Measurements from ENCODE around the gene CARNS1. TPM values are rescaled to one million over a fixed set of nuclear protein-coding genes. Genes with fewer than 3 reads are reported as not detected.

Gene CARNS1
- total RNA-seq, 6 donors from 2014 or later = 0.49 to 4.2 (median 0.89) TPM

DNA sequence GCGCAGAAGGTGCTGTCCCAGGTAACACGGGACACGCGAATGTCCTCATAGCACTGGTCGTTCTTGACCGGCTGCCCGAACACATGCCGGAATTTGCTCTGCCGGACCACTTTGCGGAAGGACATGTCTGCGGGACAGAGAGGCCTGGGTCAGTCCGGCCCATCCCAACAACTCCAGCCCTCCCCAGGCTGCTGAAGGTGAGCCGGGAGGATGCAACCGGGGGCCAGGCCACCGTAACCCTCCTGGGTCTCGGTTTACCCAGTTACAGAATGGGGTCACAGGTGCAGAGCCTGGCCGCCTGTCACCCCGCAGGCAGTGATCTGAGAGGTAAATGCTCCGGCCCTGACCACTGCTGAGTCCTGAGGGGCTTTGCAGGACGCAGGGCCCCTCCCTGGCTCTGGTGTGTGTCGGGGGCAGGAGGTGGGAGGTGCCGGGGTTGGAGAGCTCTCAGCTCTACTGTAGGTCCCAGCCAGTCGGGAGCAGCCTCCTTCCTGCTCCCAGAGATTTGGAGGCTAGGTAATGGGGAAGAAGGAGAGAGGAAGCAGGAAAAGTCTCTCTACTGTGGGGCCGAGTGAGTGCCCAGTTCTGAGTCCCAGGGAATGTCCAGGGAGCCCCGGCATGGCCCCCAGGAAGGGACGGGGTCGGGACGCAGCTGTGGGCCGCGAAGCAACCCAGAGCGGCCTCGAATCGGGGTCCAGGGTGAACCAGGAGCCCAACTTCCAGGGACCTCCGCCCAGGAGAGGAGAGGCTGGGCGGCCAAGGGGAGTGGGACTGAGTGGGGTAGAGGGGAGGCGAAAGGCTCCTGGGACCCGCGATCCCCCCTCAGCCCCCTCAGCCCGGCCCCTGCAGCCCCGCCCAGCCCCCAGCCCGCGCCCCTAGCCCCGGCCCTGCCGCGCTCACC lies 27.3 kb downstream of the CARNS1 start:
- H3K9me3 ChIP-seq = no peaks in the 10 kb centered on the region
- TF ChIP-seq POLR2AphosphoS5 (IDR thresholded peaks at IDR 0.05) (no peak), EP300 (IDR thresholded peaks at IDR 0.05) (no peak), POLR2A (IDR thresholded peaks at IDR 0.05) (no peak)
- TF ChIP-seq, protein P1, sequence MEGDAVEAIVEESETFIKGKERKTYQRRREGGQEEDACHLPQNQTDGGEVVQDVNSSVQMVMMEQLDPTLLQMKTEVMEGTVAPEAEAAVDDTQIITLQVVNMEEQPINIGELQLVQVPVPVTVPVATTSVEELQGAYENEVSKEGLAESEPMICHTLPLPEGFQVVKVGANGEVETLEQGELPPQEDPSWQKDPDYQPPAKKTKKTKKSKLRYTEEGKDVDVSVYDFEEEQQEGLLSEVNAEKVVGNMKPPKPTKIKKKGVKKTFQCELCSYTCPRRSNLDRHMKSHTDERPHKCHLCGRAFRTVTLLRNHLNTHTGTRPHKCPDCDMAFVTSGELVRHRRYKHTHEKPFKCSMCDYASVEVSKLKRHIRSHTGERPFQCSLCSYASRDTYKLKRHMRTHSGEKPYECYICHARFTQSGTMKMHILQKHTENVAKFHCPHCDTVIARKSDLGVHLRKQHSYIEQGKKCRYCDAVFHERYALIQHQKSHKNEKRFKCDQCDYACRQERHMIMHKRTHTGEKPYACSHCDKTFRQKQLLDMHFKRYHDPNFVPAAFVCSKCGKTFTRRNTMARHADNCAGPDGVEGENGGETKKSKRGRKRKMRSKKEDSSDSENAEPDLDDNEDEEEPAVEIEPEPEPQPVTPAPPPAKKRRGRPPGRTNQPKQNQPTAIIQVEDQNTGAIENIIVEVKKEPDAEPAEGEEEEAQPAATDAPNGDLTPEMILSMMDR (IDR thresholded peaks at IDR 0.05) = no peak
- WGBS, 2 donors = 18 to 38% methylated on average over 20 to 39 of the region's 45 CpGs
- peak overlapping the region; percentile 80 to 95 (median 91) for H3K4me3 ChIP-seq
- no peaks in the 10 kb centered on the region for H3K27me3 ChIP-seq
- H3K4me1 ChIP-seq = peaks cover 20 to 49% (median 29%) of the 10 kb centered on the region in 4 donors
- peaks cover 0 to 44% (median 33%) of the 10 kb centered on the region in 4 donors for H3K36me3 ChIP-seq
- ATAC-seq (ENCODE audit: low FRiP score in 2 of 2) (peak in 1 of 2 donors; percentile 1), DNase-seq (no peak)
- H3K27ac ChIP-seq = peak overlapping the region; percentile 91 to 97 (median 95)

DNA sequence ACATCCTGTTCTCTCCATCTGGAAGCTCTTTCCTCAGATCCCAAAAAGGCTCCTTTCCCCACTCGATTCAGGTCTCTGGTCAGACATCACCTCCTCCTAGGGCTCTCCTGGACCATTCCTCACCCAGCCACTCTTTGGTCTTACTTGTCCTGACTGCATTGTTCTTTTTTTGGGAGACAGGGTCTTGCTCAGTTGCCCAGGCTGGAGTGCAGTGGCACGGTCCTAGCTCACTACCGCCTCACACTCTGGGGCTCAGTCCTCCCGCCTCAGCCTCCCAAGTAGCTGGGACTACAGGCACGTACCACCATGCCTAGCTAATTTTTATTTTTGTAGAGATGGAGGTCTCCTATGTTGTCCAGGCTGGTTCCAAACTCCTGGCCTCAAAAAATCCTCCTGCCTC lies 30.0 kb downstream of the CARNS1 start:
- ATAC-seq (ENCODE audit: low FRiP score in 2 of 2) = no peak
- 76 to 98% methylated on average over 5 of the region's 5 CpGs for WGBS, 2 donors
- Histone ChIP-seq H3K27me3 (no peaks in the 10 kb centered on the region), H3K4me1 (peaks cover 12 to 30% (median 23%) of the 10 kb centered on the region in 4 donors), H3K9me3 (no peaks in the 10 kb centered on the region), H3K4me3 (no peak overlapping the region), H3K36me3 (peaks cover 0 to 16% (median 12%) of the 10 kb centered on the region in 4 donors), H3K27ac (no peak overlapping the region)
- TF ChIP-seq POLR2AphosphoS5 (IDR thresholded peaks at IDR 0.05) (no peak), POLR2A (IDR thresholded peaks at IDR 0.05) (no peak), EP300 (IDR thresholded peaks at IDR 0.05) (no peak)
- TF ChIP-seq, protein P1 (IDR thresholded peaks at IDR 0.05) = no peak
- DNase-seq = no peak

DNA sequence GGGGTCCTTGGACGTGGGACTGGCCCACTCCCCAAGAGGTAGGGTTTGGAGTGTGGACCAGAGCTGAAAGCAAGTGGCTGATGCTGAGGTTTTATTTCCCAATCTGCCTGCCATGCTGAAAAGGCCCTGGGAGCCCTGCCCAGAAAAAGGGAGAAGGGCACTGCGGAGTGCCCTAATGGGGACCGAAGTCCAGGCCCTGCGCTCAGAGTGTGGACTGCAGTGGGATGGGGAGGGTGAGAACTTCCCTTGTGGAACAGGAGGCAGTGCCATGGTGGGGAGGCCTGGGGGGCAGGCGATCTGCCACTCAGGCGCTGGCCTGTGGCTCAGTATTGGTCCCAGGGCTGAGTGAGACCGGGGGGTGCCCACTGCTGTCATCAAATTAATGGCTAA lies 32.7 kb downstream of the CARNS1 start:
- no peaks in the 10 kb centered on the region for H3K36me3 ChIP-seq

DNA sequence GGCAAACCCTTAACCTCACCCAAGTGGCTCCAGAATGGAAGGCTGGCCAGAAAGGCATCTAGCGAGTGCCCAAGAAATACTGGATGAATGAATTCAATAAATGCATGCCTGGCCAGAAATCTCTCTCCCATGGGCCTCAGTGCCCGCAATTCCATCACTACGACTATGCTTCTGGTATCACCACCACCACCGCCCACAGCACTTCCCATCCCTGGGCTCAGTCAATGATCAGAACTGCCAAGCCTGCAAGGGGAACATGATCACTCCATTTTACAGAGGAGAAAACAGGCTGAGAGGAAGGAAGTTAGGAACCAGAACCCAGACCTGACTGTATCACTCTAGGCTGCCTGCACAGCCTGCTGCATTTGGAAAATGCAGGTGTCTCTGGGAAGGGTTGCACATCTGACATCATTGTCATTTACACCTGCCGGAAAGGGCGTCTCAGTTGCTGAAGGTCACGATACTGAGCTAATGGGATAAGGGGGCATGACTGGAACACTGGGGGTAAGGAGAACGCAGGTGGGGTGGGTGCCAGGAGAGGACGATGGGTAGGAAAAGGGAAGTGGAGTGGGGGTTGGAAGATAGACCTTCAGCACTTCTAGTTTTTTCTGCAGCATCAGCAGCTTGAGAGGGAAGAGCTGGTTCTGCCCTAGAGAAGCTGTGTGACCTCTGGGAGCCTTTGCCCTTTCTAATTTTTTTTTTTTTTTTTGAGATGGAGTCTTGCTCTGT lies 33.8 kb downstream of the CARNS1 start:
- Histone ChIP-seq H3K9me3 (no peaks in the 10 kb centered on the region), H3K4me1 (peaks cover 4 to 13% (median 8%) of the 10 kb centered on the region in 4 donors), H3K27ac (no peak overlapping the region), H3K36me3 (no peaks in the 10 kb centered on the region), H3K27me3 (no peaks in the 10 kb centered on the region), H3K4me3 (no peak overlapping the region)
- TF ChIP-seq POLR2A (IDR thresholded peaks at IDR 0.05) = no peak
- TF ChIP-seq POLR2AphosphoS5 (IDR thresholded peaks at IDR 0.05) = no peak
- no peak for TF ChIP-seq EP300 (IDR thresholded peaks at IDR 0.05)
- TF ChIP-seq, protein P1 (IDR thresholded peaks at IDR 0.05) = no peak
- DNase-seq = no peak
- WGBS, 2 donors = 66 to 76% methylated on average over 9 of the region's 9 CpGs
- ATAC-seq (ENCODE audit: low FRiP score in 2 of 2) = peak in 1 of 2 donors; percentile 39

More for the DNA sequence above, 32.7 kb downstream of the CARNS1 start:
- H3K4me3 ChIP-seq = no peak overlapping the region
- no peak overlapping the region for H3K27ac ChIP-seq
- 91 to 95% methylated on average over 5 to 7 of the region's 7 CpGs for WGBS, 2 donors
- H3K4me1 ChIP-seq = peaks cover 5 to 16% (median 10%) of the 10 kb centered on the region in 4 donors
- peak in 1 of 2 donors; percentile 33 for DNase-seq
- TF ChIP-seq, protein P1 (IDR thresholded peaks at IDR 0.05) = no peak
- TF ChIP-seq EP300 (IDR thresholded peaks at IDR 0.05) (no peak), POLR2A (IDR thresholded peaks at IDR 0.05) (no peak), POLR2AphosphoS5 (IDR thresholded peaks at IDR 0.05) (no peak)
- H3K9me3 ChIP-seq = no peaks in the 10 kb centered on the region
- no peak for ATAC-seq (ENCODE audit: low FRiP score in 2 of 2)
- H3K27me3 ChIP-seq = no peaks in the 10 kb centered on the region

Data from upper lobe of left lung (tissue), 6 donors.